GM18861 (cell line): ENCODE data around the gene TRIM2.

Source experiments
- ATAC-seq: cut with Tn5 transposase; IDR thresholded peaks from one replicate; pipeline ENCODE4 v1.9.1; 2021; ENCODE audit not compliant: unreplicated experiment

TRIM2 gene

GRCh38 chr4:153221783-153222706, 17.8 kb downstream of the TRIM2 start:
- ATAC-seq: no peak

- ATAC-seq: peak; percentile 36
Measured at GRCh38 chr4:153222707-153223426, 18.6 kb downstream of the TRIM2 start.

GRCh38 chr4:153223427-153223801, 19.2 kb downstream of the TRIM2 start:
- no peak for ATAC-seq

- ATAC-seq: no peak
Measured at GRCh38 chr4:153223930-153224329, 19.7 kb downstream of the TRIM2 start.

GRCh38 chr4:153224474-153224873, 20.2 kb downstream of the TRIM2 start:
- no peak for ATAC-seq

GRCh38 chr4:153227469-153228075, 23.3 kb downstream of the TRIM2 start:
- no peak for ATAC-seq

- no peak for ATAC-seq
Measured at GRCh38 chr4:153228512-153229140, 24.4 kb downstream of the TRIM2 start.

GRCh38 chr4:153229545-153229944, 25.3 kb downstream of the TRIM2 start:
- ATAC-seq: no peak

- ATAC-seq: no peak
Measured at GRCh38 chr4:153232768-153233167, 28.5 kb downstream of the TRIM2 start.

GRCh38 chr4:153233761-153234371, 29.6 kb downstream of the TRIM2 start:
- no peak for ATAC-seq

GRCh38 chr4:153234885-153235284, 30.6 kb downstream of the TRIM2 start:
- ATAC-seq: no peak

- no peak for ATAC-seq
Measured at GRCh38 chr4:153238135-153238919, 34.1 kb downstream of the TRIM2 start.

GRCh38 chr4:153239409-153239808, 35.2 kb downstream of the TRIM2 start:
- ATAC-seq: no peak

GRCh38 chr4:153241295-153241694, 37.1 kb downstream of the TRIM2 start:
- ATAC-seq: no peak

- ATAC-seq: peak; percentile 82
Measured at GRCh38 chr4:153241970-153242838, 38.0 kb downstream of the TRIM2 start.

GRCh38 chr4:153242839-153243324, 38.6 kb downstream of the TRIM2 start:
- ATAC-seq: no peak

- ATAC-seq: no peak
Measured at GRCh38 chr4:153243468-153243867, 39.2 kb downstream of the TRIM2 start.

- no peak for ATAC-seq
Measured at GRCh38 chr4:153244969-153245368, 40.7 kb downstream of the TRIM2 start.

GRCh38 chr4:153245775-153246174, 41.5 kb downstream of the TRIM2 start:
- no peak for ATAC-seq
